Testis (tissue), 2 donors: ENCODE data around the gene YDJC.
"Not testable (repeated sequence)": the region's sequence is repeated elsewhere in the genome, so short reads cannot be mapped to it uniquely, and the experiment has no call there.

Experiments used
- POLR2A ChIP-seq: fragments of 450-650 bp; IDR thresholded peaks from one replicate; pipeline ENCODE4 v1.6.1; 2017; ENCODE audit warnings: antibody characterized with exemption, mild to moderate bottlenecking, moderate library complexity
- TF ChIP-seq, protein P1 (sequence below), 3 experiments: fragments of 450-650 bp in 2 of 3; fragments of 200-600 bp in 1 of 3; sonication (generic) in 1 of 3; IDR thresholded peaks; one replicate each; pipeline ENCODE4 v1.5.1; 2016 to 2019; ENCODE audit warnings: antibody characterized with exemption in 3 of 3, mild to moderate bottlenecking in 2 of 3, moderate library complexity in 1 of 3

DNA sequence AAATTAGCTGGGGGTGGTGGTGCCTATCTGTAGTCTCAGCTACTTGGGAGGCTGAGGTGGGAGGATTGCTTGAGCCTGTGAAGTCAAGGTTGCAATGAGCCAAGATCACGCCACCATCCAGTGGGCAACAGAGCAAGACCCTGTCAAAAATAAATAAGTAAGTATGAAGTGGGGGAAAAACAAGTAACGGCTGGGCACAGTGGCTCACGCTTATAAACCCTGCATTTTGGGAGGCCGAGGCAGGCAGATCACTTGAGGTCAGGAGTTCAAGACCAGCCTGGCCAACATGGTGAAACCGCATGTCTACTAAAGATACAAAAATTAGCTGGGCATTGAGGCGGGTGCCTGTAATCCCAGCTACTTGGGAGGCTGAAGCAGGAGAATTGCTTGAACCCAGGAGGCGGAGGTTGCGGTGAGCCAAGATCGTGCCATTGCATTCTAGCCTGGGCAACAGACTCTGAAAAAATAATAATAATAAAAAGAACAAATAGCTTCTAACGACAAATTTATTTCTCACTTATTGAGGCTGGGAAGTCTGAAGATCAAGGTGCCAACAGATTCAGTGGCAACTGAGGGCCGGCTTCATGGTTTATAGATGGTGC is 20.2 kb downstream of the YDJC start:
- TF ChIP-seq, protein P1, sequence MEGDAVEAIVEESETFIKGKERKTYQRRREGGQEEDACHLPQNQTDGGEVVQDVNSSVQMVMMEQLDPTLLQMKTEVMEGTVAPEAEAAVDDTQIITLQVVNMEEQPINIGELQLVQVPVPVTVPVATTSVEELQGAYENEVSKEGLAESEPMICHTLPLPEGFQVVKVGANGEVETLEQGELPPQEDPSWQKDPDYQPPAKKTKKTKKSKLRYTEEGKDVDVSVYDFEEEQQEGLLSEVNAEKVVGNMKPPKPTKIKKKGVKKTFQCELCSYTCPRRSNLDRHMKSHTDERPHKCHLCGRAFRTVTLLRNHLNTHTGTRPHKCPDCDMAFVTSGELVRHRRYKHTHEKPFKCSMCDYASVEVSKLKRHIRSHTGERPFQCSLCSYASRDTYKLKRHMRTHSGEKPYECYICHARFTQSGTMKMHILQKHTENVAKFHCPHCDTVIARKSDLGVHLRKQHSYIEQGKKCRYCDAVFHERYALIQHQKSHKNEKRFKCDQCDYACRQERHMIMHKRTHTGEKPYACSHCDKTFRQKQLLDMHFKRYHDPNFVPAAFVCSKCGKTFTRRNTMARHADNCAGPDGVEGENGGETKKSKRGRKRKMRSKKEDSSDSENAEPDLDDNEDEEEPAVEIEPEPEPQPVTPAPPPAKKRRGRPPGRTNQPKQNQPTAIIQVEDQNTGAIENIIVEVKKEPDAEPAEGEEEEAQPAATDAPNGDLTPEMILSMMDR (IDR thresholded peaks at IDR 0.05) = not testable (repeated sequence)
- TF ChIP-seq POLR2A = not testable (repeated sequence)
